Measurements from ENCODE around the gene LAMA2.

DNA sequence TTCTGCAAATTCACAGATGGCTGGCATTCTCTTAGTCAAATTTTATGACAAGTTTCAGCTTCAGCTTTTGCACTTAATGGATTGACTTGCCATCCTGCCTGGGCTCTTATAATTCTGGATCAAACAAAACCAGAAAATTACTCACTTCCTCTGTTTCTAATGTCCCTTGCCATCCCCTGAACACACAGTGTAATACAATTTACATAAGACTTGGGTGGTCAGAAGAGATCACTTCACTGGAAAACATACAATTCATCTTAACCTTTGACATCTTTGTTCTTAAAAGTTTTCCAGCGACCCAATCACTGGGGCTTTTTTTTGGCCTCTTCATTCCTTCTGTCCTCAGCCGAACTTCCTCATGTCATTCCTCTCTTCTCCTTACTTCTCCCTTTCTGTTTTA, 628.0 kb downstream of the LAMA2 start:
- no peak for TF ChIP-seq YY1 (IDR thresholded peaks at IDR 0.05; ENCODE audit: insufficient read depth, insufficient read length)
- TF ChIP-seq ZNF274 (IDR thresholded peaks at IDR 0.05; ENCODE audit: low read depth, low read length): no peak
- no peak for TF ChIP-seq SUZ12 (IDR thresholded peaks at IDR 0.05; ENCODE audit: extremely low read depth, insufficient read depth, insufficient read length)

All from NT2/D1 (cell line).